Measurements from ENCODE around the gene CYB5RL.

DNA sequence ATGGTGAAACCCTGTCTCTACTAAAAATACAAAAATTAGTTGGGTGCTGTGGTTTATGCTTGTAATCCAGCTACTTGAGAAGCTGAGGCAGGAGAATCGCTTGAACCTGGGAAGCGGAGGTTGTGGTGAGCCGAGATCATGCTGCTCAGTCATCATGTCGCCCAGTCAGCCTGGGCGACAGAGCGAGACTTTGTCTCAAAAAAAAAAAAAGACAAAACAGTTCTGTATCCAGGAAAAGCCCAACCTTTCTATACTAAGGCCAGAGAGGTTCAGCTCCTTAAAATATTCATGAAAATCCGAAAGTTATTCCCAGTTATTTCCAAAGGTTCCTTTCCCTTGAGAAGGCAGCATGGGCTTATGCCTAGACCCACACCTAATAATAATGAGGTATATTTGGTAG is 4.4 kb upstream of the CYB5RL start:
- TF ChIP-seq, protein P1, sequence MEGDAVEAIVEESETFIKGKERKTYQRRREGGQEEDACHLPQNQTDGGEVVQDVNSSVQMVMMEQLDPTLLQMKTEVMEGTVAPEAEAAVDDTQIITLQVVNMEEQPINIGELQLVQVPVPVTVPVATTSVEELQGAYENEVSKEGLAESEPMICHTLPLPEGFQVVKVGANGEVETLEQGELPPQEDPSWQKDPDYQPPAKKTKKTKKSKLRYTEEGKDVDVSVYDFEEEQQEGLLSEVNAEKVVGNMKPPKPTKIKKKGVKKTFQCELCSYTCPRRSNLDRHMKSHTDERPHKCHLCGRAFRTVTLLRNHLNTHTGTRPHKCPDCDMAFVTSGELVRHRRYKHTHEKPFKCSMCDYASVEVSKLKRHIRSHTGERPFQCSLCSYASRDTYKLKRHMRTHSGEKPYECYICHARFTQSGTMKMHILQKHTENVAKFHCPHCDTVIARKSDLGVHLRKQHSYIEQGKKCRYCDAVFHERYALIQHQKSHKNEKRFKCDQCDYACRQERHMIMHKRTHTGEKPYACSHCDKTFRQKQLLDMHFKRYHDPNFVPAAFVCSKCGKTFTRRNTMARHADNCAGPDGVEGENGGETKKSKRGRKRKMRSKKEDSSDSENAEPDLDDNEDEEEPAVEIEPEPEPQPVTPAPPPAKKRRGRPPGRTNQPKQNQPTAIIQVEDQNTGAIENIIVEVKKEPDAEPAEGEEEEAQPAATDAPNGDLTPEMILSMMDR (IDR thresholded peaks at IDR 0.05; ENCODE audit: insufficient read depth, low read length, poor library complexity, severe bottlenecking), result no peak
- no peak for TF ChIP-seq EZH2phosphoT487 (conservative IDR thresholded peaks at IDR 0.05; ENCODE audit: low read length)

Measured in SU-DHL-6 (cell line).